GM18867 (cell line): Measurements from ENCODE around the gene HAUS8.
"Not testable (repeated sequence)": the region's sequence is repeated elsewhere in the genome, so short reads cannot be mapped to it uniquely, and the experiment has no call there.

Source experiments
- ATAC-seq: cut with Tn5 transposase; IDR thresholded peaks from one replicate; pipeline ENCODE4 v1.9.1; 2021; ENCODE audit warnings: mild to moderate bottlenecking, moderate library complexity; ENCODE audit not compliant: unreplicated experiment

Gene HAUS8

GRCh38 chr19:17101686-17102628 lies 26.7 kb upstream of the HAUS8 start:
- ATAC-seq, result no peak

DNA sequence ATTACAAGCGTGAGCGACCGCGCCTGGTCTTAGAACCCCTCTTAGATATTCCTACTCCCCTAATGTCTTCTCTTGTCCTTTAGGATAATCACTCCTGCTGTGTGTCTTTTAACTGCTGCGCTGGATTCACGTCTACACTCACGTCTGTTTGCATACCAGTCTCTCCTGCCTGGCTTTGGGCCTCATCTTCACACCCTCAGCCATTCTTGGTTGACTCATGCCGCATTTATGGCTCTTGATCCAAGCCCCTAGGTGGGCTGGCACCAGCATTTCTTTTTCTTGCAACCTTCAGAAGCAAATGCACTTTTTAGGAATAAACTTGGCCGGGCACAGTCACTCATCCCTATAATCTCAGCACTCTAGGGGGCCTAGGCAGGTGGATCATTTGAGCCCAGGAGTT lies 23.1 kb upstream of the HAUS8 start:
- no peak for ATAC-seq

DNA sequence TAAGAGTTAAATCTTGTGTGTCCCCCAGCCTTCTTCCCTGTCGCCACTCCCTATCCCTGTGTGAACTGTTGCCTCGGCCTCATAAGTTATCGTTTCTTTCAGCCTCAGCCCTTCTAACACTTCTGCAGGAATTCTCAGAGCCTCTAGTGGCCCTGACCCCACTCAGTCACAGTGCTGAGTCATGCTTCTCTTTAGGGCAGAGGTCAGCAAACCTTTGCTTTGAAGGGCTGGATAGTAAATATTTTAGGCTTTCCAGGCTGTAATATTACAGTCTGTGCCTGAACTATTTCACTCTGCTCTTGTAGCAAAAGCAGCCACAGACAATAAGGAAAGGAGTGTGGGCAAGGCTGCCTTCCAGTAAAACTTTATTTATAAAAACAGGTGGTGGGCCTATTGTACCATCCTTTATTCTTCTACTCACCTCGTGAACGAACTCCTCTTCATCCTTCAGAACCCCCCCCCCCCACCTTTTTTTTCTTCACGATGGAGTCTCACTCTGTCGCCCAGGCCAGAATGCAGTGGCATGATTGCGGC lies 22.4 kb upstream of the HAUS8 start:
- ATAC-seq, result no peak

- no peak for ATAC-seq
Measured at GRCh38 chr19:17095141-17095919, 20.1 kb upstream of the HAUS8 start.

- not testable (repeated sequence) for ATAC-seq
Measured at GRCh38 chr19:17094694-17095093, 19.4 kb upstream of the HAUS8 start.

DNA sequence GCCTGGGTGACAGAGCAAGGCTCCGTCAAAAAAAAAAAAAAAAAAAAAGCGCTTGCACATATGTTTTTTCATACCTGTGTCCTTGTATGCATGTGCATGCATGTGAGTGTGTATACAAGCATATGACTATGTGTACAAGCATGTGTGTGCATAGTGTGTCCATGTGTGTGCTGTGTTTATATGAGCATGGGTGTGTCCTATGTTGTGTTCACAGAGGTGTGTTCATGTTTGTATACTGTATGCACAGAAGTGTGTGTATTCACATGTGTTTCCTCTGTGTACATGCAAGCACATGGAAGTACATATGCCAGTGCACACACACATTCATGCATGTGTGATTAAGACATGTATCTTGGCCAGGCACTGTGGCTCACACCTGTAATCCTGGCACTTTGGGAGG lies 17.4 kb upstream of the HAUS8 start:
- ATAC-seq, result no peak

DNA sequence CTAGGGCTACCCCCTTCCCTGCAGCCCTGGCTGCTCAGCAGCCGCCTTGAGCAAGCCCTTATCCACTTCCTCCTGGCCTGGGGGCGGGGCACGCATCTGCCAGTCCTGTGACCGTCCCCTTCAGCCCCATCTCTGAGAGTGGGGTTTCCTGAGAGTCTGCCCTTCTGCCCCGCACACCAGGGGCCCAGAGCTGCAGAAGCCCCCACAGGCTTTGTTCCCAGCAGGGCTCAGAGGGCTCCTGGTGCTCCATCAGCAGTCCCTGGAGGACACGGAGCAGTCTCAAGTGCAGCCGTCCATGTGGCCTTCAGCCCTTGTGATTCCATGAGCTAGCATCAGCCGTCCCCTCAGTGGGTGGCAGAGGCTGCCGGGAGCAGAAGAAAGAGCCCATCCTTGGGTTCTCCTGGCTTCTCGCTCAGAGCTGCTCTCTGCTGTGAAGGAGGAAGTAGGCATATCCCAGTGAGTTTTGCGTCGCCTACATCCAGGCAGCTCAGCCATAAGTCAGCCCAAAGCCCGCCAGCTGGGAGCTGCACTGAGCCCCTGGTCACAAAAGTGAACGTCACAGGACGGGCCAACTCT lies 16.6 kb upstream of the HAUS8 start:
- no peak for ATAC-seq

DNA sequence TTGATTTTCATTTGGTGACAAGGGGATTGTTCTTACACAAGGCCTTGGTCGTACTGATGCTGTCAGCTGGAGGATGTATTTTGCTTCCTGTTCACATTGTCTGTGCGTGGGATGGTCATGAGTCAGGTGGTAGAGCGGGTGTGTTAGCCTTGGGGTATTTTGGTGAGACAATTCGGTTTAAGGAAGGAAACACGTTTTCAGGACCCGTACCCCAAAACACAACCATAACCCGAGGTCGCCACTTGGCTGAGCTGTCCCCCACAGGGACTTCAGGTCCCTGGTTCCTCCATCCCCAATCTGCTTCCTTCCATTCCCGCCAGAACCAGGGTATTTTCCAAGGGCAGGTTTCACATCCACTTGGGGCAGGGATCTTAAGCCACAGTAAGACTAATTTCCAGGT lies 15.3 kb upstream of the HAUS8 start:
- no peak for ATAC-seq

- no peak for ATAC-seq
Measured at GRCh38 chr19:17088552-17088951, 13.3 kb upstream of the HAUS8 start.

DNA sequence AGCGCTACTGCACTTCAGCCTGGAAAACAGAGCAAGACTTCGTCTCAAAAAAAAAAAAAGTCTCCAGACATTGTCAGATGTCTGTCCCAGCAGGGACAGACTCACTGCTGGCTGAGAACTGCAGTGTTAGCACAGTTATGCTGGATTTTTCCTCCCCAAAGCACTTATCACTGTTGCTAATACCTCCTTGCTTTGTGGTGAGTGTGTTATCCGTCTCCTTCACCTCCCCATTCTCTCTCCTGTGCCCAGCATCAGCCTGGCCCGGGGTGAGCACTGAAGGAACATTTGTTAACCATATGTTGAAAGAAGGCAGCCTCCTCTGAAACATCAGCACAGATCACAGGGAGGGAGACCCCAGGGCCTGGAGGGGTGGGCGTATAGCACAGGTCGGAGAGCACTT lies 11.6 kb upstream of the HAUS8 start:
- ATAC-seq, result no peak

GRCh38 chr19:17086120-17086519 lies 10.9 kb upstream of the HAUS8 start:
- no peak for ATAC-seq

- no peak for ATAC-seq
Measured at GRCh38 chr19:17081672-17082630, 6.7 kb upstream of the HAUS8 start.

- no peak for ATAC-seq
Measured at GRCh38 chr19:17080440-17080801, 5.2 kb upstream of the HAUS8 start.

DNA sequence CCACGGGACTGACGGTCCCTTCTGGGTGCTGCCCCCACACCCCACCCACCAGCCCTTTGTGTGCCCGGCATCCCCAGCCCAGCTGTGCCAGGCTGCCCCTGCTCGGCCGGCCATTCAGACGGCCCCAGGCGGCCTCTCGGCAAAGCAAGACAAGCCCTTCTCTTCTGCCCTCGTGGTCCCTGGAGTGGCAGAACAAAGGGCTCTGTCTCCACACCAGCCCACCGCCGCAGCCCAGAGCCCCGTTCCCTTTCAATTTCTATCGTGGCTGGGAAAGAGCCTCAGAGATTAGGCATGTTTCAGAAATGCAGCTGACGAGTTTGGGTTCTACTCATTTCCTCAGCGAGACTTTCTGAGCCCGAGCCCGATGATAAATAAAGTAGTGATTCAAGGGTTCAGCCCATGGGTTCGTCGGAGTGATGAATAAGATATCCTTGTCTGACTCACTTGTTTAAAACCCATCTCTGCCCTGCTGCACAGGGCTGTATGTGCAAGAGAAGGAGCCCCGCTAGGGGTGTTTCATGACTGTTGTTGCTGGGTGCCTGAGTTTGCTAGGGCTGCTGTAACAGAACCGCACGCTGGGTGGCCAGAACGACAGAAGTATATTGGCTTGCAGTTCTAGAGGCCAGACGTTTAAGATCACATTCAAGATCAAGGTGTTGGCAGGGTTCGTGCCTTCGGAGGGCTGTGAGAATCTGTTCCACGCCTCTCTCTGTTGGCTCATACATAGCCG lies 4.6 kb upstream of the HAUS8 start:
- peak; percentile 30 for ATAC-seq

GRCh38 chr19:17078920-17079709 lies 3.9 kb upstream of the HAUS8 start:
- ATAC-seq, result no peak

GRCh38 chr19:17078036-17078919 lies 3.0 kb upstream of the HAUS8 start:
- ATAC-seq, result no peak

DNA sequence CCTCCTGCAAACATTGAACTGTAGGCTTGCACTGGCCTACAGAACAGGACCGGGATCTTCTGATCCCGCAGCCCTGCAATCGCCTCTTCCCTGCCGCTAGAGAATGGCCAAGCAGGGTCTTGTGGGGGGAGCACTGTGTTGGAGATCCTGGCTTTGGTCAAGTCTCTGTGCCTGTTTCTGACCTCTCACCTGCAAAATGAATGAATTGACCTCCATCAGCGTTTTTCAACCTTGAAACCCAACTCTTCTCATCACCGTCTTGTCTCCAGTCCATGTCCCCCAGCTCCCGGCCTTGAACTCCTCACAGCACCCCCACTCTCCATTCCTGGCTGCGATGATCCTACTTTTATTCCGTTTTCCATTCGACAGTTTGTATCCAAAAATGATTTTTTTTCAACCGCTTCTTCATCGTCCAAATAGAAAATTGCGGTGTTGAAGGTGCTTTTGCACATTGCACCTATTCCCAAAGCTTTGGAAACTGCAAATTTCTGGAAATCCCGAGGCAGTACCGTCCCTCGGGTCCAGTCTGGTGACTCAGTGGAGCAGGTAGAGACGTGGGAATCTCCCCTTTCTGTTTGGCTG lies 2.3 kb upstream of the HAUS8 start:
- ATAC-seq, result no peak
